T-helper 2 cell treated with Interferon-gamma antibody and Interleukin-4, amounts not matched to agents 5 μg/mL and 100 μg/mL, for 36 hours (primary cell): ENCODE measurements around the gene CCDC169.

ENCODE experiments used
- DNase-seq: peaks from one replicate; pipeline ENCODE4 v3.0.0; 2021; ENCODE audit warnings: low spot score
- H3K27ac Mint-ChIP-seq: one replicate; pipeline ENCODE4 v1.8.0; 2021; ENCODE audit warnings: mild to moderate bottlenecking, mixed read lengths
- H3K27me3 Mint-ChIP-seq: one replicate; pipeline ENCODE4 v1.8.0; 2021; ENCODE audit warnings: low read depth, mixed read lengths
- H3K36me3 Mint-ChIP-seq: one replicate; pipeline ENCODE4 v1.8.0; 2021; ENCODE audit warnings: low read depth, mixed read lengths
- H3K4me1 Mint-ChIP-seq: one replicate; pipeline ENCODE4 v1.8.0; 2021; ENCODE audit warnings: low read depth, mixed read lengths
- H3K4me3 Mint-ChIP-seq: one replicate; pipeline ENCODE4 v1.8.0; 2022; ENCODE audit warnings: mild to moderate bottlenecking, moderate library complexity, mixed read lengths
- H3K9me3 Mint-ChIP-seq: one replicate; pipeline ENCODE4 v1.8.0; 2021; ENCODE audit warnings: mixed read lengths

CCDC169 gene

DNA sequence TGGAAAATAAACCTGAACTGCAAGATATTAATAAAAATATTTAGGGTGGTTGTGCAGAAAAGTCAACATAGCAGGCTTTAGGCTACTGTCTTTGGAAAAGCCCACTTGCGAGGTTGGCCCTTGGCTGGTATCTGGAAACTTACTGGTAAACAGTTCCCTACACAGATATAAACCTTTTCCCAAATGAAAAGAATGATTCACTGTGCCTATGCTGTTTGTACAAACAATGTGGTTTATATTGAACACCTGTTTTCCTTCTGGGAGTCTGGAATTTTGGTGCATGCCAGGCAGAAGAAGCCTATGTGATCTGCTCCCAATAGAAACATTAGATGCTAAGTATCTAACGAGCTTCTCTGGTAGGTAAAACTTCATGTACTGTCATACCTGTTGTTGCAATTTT lies 53.5 kb downstream of the CCDC169 start:
- no peaks in the 10 kb centered on the region for H3K9me3 Mint-ChIP-seq
- H3K4me3 Mint-ChIP-seq: no peak overlapping the region
- no peaks in the 10 kb centered on the region for H3K27me3 Mint-ChIP-seq
- no peaks in the 10 kb centered on the region for H3K36me3 Mint-ChIP-seq
- no peak overlapping the region for H3K27ac Mint-ChIP-seq
- H3K4me1 Mint-ChIP-seq: no peaks in the 10 kb centered on the region
- no peak for DNase-seq

DNA sequence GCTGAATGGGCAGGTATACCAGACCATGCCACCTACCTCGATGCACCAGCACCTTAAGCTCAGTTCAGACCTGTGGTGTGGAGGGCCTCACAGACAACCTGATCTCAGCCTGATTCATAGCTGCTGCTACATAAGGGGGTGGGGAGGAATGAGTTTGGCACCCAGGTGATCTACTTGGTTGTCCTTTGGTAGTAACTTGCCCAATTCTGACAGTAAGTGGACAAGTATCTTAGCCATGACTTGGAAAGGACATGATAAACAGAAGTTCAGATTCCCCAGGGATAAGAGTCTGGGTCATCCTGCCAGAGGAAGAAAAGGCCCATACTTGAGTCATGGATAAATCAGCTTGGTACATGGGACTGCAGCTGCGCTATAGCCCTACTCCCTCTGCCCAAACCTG lies 54.9 kb downstream of the CCDC169 start:
- H3K4me3 Mint-ChIP-seq: no peak overlapping the region
- DNase-seq: no peak
- H3K9me3 Mint-ChIP-seq: no peaks in the 10 kb centered on the region
- no peaks in the 10 kb centered on the region for H3K27me3 Mint-ChIP-seq
- H3K27ac Mint-ChIP-seq: no peak overlapping the region
- no peaks in the 10 kb centered on the region for H3K4me1 Mint-ChIP-seq
- no peaks in the 10 kb centered on the region for H3K36me3 Mint-ChIP-seq

DNA sequence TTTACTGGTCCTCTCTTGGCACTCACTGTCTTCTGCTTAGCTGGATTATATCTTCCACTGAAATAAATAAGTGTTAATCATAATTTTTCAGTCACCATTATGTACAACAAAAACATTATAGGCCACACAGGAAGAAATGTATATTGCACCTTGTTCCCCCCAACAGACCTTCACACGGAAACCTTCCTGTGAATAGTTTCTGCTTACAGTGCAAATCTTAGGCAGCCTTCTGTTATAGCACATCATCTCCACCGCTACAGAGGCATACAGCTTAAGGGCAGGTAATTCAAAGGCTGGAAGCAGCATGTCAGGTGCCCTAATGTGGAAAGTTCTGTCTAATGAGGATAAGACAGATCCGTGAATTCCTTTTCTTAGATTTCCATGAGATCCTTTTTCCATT lies 66.4 kb downstream of the CCDC169 start:
- Mint-ChIP-seq H3K9me3 (peaks cover 11% of the 10 kb centered on the region), H3K27me3 (no peaks in the 10 kb centered on the region), H3K4me1 (no peaks in the 10 kb centered on the region), H3K27ac (no peak overlapping the region), H3K4me3 (no peak overlapping the region), H3K36me3 (no peaks in the 10 kb centered on the region)
- DNase-seq: no peak

DNA sequence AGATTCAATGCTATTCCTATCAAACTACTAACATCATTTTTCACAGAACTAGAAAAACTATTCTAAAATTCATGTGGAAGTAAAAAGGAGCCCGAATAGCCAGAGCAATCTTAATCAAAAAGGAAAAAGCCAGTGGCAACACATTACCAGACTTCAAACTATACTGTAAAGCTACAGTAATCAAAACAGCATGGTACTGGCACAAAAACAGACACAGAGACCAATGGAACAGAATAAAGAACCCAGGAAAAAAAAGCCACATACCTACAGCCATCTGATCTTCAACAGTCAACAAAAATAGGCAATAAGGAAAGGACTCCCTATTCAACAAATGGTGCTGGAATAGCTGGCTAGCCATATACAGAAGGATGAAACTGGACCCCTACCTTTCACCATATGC lies 72.9 kb downstream of the CCDC169 start:
- Mint-ChIP-seq H3K9me3 (peaks cover 19% of the 10 kb centered on the region), H3K27me3 (no peaks in the 10 kb centered on the region), H3K4me3 (no peak overlapping the region), H3K36me3 (no peaks in the 10 kb centered on the region), H3K4me1 (no peaks in the 10 kb centered on the region), H3K27ac (no peak overlapping the region)
- no peak for DNase-seq

DNA sequence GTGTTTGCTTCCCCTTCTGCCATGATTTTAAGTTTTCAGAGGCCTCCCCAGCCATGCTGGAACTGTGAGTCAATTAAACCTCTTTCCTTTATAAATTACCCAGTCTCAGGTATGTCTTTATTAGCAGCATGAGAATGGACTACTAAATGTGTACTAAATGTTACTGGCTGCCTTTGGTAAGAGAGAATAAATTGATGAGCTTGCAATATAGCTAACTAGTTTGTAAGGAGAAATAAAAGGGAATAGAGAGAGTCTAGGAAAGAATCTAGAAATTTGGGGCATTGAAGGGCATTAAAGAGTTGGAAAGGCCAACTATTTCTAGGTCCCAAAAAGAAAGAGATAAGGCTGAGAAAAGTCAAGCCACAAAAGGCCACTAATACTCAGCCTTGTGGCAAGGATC lies 77.7 kb downstream of the CCDC169 start:
- Mint-ChIP-seq H3K27ac (no peak overlapping the region), H3K4me1 (no peaks in the 10 kb centered on the region), H3K36me3 (no peaks in the 10 kb centered on the region), H3K9me3 (peaks cover 15% of the 10 kb centered on the region), H3K27me3 (no peaks in the 10 kb centered on the region), H3K4me3 (no peak overlapping the region)
- no peak for DNase-seq

DNA sequence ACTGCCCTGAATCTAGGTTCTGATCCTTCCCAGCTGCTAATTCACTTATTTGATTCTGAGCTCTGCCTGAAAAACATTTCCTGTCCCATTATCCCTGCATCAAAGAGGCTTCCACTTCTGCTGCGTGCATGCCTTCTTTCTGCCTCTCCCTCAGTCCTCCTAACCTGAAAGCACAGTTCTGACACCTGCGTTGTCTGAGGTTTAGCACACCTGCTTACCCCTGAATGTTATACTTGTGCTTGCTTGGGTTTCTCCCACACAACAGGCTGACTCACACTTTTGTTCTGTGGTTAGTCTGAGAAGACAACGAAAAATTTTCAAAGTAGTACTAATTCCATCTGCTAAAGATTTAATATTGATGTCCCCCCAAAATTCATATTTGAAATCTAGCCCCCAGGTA lies 80.2 kb downstream of the CCDC169 start:
- Mint-ChIP-seq H3K36me3 (no peaks in the 10 kb centered on the region), H3K27me3 (no peaks in the 10 kb centered on the region), H3K9me3 (peaks cover 5% of the 10 kb centered on the region), H3K4me1 (no peaks in the 10 kb centered on the region), H3K4me3 (no peak overlapping the region), H3K27ac (no peak overlapping the region)
- DNase-seq: no peak

DNA sequence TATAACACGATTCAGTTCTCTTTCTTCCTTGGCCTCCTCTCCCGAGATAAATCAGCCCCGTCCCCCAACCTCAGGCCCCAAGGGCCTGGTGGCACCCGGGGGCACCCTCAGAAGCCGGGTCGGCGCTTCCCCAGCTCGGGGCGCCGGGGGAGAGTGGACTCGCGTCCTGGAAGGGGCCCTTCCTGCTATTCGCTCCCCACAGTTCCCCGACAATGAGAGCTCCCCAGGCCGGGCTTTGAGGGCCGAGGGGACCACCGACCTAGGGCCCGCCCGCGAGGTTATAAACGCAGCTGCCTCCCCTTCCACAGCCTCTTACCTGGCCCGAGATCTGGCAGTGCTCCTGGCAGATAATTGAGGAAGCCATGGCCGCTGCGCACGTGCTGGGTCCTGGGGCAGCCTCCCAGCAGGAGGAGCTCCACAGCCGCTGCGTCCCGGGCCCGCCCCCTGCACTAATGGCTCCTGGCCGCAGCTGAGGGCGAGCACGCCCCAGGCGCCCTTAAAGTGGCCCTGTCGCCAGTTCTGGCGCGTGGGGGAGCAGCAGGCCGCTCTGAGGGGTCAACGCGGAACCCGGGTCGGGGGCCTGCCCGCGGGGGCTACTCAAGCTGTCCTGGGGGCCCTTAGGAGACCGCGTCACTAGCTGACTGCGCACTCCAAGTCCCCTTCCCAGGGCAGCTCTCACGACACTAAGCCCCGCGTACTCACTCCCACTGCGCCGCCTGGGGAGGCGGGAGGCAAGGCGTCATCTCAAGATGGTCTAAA lies 83.3 kb downstream of the CCDC169 start, which contains the start of gene SOHLH2:
TSS of gene SOHLH2 (minus strand) at position 394 of the 759 bp plus-strand sequence. CDS start at position 364, 30 bp downstream.
- H3K36me3 Mint-ChIP-seq: no peaks in the 10 kb centered on the region
- H3K4me3 Mint-ChIP-seq: no peak within 1 kb of the TSS
- no peak within 1 kb of the TSS for H3K27ac Mint-ChIP-seq
- no peaks in the 10 kb centered on the region for H3K27me3 Mint-ChIP-seq
- H3K9me3 Mint-ChIP-seq: peaks cover 5% of the 10 kb centered on the region
- no peak for DNase-seq
- H3K4me1 Mint-ChIP-seq: no peaks in the 10 kb centered on the region

DNA sequence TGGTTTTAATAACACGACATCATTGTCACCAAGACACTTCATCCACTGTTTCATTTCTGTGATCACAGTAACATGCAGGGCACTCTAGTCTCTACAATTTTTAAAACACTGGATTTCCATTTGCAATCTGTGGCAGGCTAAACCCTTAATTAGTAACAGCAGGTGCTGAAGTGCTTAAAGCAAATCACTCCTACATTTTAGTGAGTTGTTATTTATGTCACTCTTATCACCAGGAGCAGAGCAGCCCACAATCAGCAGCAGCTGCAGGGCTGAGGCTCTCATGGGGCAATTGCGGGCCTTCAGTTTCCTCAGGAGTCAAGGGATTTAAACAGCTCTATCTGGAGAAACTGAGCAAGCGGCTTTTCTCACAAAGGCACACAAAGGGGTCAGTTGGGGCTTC lies 84.8 kb downstream of the CCDC169 start:
- Mint-ChIP-seq H3K4me1 (no peaks in the 10 kb centered on the region), H3K9me3 (no peaks in the 10 kb centered on the region), H3K27me3 (no peaks in the 10 kb centered on the region), H3K27ac (no peak overlapping the region), H3K36me3 (no peaks in the 10 kb centered on the region), H3K4me3 (no peak overlapping the region)
- no peak for DNase-seq

DNA sequence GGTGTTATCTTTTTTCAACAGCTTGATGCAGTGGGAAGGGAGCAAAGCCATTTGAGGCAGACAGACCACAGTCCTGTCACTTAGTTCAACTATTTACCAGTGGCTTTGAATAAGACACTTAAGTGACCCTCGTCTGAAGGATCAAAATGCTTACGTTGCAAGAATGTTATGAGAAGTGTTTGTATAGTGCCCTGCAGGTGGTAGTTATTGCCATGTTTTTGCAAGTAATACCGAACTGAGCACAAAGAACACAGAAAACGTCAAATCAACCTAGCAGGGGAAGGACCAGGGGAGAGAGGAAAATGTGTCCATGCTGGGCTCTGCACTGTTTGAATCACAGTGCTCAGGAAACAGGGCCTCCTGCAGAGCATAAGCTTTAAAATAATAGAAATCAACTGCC lies 86.0 kb downstream of the CCDC169 start:
- no peaks in the 10 kb centered on the region for H3K36me3 Mint-ChIP-seq

DNA sequence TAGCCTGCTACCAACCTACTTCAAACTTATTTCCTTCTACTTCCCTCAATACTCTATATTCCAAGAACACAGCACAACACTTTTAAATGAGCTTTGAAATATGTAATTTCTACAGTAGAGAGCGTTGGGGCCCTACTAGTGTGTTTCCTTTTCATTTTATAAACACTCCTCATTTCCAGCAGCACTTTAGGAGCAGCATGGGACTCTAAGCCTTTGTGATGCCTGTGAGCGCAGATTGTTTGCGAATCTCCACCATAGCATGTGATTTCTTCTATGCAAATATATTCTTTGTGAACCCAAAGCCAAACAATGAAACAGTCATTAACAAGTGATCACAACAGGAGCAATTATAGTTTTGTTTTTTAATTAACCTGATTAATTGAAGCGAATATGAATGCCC lies 86.9 kb downstream of the CCDC169 start:
- no peak overlapping the region for H3K4me3 Mint-ChIP-seq
- no peaks in the 10 kb centered on the region for H3K4me1 Mint-ChIP-seq
- no peaks in the 10 kb centered on the region for H3K9me3 Mint-ChIP-seq
- H3K36me3 Mint-ChIP-seq: no peaks in the 10 kb centered on the region
- no peaks in the 10 kb centered on the region for H3K27me3 Mint-ChIP-seq
- no peak overlapping the region for H3K27ac Mint-ChIP-seq
- no peak for DNase-seq

More for the DNA sequence above, 86.0 kb downstream of the CCDC169 start:
- H3K4me1 Mint-ChIP-seq: no peaks in the 10 kb centered on the region
- H3K27me3 Mint-ChIP-seq: no peaks in the 10 kb centered on the region
- no peak overlapping the region for H3K27ac Mint-ChIP-seq
- no peak overlapping the region for H3K4me3 Mint-ChIP-seq
- no peak for DNase-seq
- no peaks in the 10 kb centered on the region for H3K9me3 Mint-ChIP-seq

DNA sequence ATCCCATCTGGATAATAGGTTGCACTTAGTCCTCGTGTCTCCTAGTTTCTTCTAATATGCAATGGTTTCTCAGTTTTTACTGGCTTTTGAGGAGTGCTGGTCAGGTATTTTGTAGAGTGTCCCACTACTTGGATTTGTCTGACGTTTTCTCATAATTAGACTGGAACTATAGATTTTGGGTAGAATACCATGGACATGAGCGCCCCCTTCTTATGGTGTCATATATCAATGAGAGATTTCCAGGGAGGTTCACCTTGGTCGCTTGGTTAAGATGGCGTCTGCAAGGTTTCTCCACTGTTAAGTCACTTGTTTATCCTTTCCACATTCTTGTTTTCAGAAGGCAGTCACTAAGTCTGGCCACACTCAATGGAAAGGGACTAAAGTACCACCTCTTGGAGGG lies 89.9 kb downstream of the CCDC169 start:
- H3K36me3 Mint-ChIP-seq: no peaks in the 10 kb centered on the region

DNA sequence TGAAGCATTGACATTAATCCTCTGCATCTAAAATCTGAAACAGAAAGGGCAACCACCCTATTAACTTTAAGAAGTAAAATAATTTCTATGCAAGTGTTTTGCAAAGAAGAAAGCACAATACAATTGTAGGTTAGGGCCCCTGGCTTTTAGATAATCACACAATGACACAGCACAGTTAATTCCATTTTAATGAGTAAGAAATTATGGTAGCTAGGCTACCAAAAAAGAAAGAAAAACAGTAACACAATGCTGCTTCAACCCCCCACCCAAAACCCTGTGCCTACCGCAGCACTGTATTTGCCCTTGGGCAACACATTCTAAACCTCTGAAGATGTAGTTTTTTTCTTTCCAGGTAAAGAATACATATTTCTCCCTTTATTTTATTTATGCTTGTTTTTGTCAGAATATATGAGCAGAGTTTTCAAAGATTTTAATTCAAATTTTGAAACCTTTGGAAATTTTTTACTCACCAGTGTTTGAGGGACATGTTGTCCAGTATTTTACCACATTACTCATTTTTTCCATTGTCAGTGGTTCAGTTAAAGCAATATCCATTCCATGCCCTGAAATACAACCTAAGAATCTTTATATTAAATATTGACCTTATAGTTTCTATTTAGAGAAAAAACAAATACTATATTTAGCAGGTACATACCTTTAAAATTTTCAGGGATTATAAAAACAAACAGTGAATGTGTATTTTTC lies 104.3 kb downstream of the CCDC169 start:
- H3K4me3 Mint-ChIP-seq: no peak overlapping the region
- no peaks in the 10 kb centered on the region for H3K27me3 Mint-ChIP-seq
- no peaks in the 10 kb centered on the region for H3K36me3 Mint-ChIP-seq
- no peaks in the 10 kb centered on the region for H3K9me3 Mint-ChIP-seq
- DNase-seq: no peak
- H3K4me1 Mint-ChIP-seq: no peaks in the 10 kb centered on the region
- H3K27ac Mint-ChIP-seq: no peak overlapping the region

More for the DNA sequence above, 89.9 kb downstream of the CCDC169 start:
- Mint-ChIP-seq H3K9me3 (no peaks in the 10 kb centered on the region), H3K4me1 (no peaks in the 10 kb centered on the region), H3K27me3 (no peaks in the 10 kb centered on the region), H3K4me3 (no peak overlapping the region), H3K27ac (no peak overlapping the region)
- no peak for DNase-seq

DNA sequence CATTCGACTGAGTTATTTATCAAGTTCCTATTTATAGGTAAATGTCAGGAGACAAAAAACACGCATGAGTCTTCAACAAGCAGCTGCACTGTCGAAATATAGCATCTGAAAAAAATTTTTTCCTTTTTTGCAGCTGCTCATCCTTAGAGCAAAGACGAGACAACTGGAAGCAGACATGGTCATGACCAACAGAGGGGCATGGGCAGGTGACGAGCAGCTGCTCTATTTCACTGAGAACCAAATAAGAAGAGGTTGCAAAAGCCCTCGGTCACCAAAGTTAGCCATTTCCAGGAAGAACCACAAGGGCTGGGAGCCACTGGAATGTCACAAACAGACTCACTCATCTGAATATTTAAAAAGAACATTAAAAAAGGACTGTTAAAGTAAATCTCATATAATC lies 105.4 kb downstream of the CCDC169 start:
- DNase-seq: no peak
- H3K4me3 Mint-ChIP-seq: no peak overlapping the region
- no peaks in the 10 kb centered on the region for H3K36me3 Mint-ChIP-seq
- no peaks in the 10 kb centered on the region for H3K4me1 Mint-ChIP-seq
- no peaks in the 10 kb centered on the region for H3K9me3 Mint-ChIP-seq
- H3K27me3 Mint-ChIP-seq: no peaks in the 10 kb centered on the region
- H3K27ac Mint-ChIP-seq: no peak overlapping the region

DNA sequence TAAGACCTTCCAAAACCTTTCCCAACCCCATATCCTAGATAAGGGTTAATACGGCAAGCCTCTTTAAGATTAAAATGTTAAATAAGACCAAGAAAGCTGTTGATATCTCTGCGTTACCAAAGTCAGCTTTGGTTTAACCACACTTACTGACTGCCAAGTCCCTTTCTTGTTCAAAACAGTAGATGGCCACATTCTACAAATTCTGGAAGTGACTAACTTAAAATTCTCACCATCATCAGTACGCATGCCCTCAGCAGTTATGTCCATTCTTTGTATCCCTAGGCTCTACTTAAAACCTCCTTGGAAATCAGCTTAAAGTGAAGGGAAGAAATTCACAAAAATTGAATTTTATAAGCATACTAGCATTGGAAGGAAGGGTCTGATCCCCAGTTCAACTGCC lies 106.8 kb downstream of the CCDC169 start:
- no peaks in the 10 kb centered on the region for H3K27me3 Mint-ChIP-seq
- H3K4me3 Mint-ChIP-seq: no peak overlapping the region
- no peaks in the 10 kb centered on the region for H3K4me1 Mint-ChIP-seq
- no peak for DNase-seq
- no peaks in the 10 kb centered on the region for H3K9me3 Mint-ChIP-seq
- no peaks in the 10 kb centered on the region for H3K36me3 Mint-ChIP-seq
- no peak overlapping the region for H3K27ac Mint-ChIP-seq
